NOMO-1 treated with DMSO at 0.1 percent for 48 hours (cell line): ENCODE results near the gene HDLBP.
A peak's percentile ranks its signal among the peaks of the same experiment; 100 is the strongest.
"Not testable (repeated sequence)": the region's sequence is repeated elsewhere in the genome, so short reads cannot be mapped to it uniquely, and the experiment has no call there.

Experiments
- DNase-seq: peaks from one replicate; lab custom pipeline; 2025; ENCODE audit not compliant: unreplicated experiment; lab: John Stamatoyannopoulos, UW

The HDLBP gene

DNA sequence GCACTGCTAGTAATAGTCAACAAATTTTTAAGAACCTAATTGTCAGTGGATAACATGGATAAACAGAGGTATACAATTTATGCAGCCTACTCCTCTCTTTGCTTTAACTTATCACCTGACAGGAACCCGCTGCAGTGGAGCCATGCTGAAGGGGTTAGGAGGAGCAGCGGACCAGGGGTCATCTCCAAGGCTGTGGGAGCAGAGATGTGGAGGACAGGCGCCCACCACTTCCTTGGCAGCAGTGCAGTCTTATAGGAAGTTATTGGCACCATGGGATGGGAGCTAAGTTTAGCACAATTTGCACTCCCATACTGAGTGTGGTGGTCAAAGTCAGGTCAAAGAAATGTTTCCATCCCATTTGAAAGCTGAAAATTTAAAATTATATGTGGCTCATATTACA is 35.6 kb downstream of the HDLBP start:
- DNase-seq: no peak

DNA sequence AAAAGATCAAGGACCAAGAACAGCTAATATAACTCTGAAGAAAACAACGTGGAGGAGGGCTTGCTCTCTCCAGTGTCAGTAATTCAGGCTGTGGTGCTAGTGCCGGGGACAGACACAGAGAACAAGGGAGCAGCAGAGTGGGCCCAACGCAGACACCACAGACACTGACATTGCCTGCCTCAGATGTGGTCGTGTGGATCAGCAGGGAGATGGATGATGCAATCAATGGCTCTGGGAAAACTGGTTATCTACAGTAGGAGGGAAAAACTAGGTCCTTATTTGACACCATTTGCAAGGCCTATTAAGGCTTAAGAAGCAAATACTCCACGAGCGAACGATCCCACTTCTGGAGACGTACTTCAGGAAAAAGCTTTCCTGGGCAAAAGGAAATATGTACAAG is 36.1 kb downstream of the HDLBP start:
- DNase-seq: no peak

DNA sequence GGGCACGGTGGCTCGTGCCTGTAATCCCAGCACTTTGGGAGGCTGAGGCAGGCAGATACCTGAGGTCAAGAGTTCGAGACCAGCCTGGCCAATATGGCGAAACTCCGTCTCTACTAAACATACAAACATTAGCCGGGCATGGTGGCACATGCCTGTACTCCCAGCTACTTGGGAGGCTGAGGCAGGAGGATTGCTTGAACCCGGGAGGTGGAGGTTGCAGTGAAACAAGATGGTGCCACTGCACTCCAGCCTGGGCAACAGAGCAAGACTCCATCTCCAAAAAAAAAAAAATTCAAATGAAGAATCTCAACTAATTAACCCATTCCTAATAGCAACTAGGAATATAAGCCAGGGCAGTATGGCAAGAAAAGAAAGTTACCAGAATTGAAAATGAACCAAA is 37.2 kb downstream of the HDLBP start:
- not testable (repeated sequence) for DNase-seq

DNA sequence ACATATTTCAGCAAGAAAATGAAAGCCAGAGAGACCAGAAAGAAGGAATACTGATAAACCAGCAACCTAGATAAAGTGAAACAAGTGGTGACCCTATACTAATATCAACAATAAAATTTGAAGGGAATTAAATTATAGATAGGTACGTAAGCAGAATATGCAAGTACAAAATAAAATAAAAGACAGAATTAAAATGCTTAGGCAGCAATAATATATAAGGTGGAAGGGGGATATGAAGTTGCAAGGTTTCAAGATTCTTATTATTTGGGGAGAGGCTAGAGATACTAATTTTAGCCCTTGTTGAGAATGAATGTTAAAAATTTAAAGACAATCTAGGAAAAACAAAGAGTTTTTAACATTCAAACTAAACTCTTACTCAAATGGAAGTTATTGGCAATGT is 39.6 kb downstream of the HDLBP start:
- DNase-seq: no peak

DNA sequence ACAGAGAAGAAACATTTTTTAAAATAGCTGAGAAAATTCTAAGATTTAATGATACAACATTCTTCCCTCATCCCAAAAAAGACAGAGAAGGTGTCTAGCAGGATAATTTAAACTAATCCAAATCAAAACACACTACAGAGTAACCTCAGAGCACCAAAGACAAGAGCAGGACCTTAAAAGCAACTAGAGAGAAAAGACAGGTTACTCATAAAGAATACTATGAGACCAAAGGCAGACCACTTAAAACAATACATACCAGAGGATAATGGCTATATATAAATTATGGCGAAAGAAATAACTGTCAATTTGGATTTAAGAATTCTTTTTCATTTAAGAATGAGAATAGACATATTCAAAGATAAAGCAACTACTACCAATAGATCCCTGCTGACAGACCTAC is 40.0 kb downstream of the HDLBP start:
- no peak for DNase-seq

DNA sequence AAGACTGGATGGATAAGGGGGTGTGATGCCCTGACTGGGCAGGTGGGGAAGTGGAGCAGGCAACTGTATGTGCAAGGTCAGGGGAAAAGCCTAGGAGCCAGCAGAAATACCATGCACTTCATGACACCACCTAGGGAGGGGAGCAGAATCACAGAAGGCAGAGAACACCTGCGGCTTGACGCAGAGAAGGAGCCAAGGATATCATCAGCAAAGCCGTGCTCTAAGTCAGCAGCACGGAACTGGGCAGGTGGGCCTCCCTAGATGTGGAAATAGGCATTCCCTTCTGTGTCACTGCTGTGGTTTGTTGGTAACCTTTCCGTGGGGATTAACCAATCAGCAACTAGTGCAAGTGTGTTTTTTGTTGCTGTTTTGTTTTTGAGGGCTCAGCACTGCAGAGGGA is 41.3 kb downstream of the HDLBP start:
- DNase-seq: no peak

DNA sequence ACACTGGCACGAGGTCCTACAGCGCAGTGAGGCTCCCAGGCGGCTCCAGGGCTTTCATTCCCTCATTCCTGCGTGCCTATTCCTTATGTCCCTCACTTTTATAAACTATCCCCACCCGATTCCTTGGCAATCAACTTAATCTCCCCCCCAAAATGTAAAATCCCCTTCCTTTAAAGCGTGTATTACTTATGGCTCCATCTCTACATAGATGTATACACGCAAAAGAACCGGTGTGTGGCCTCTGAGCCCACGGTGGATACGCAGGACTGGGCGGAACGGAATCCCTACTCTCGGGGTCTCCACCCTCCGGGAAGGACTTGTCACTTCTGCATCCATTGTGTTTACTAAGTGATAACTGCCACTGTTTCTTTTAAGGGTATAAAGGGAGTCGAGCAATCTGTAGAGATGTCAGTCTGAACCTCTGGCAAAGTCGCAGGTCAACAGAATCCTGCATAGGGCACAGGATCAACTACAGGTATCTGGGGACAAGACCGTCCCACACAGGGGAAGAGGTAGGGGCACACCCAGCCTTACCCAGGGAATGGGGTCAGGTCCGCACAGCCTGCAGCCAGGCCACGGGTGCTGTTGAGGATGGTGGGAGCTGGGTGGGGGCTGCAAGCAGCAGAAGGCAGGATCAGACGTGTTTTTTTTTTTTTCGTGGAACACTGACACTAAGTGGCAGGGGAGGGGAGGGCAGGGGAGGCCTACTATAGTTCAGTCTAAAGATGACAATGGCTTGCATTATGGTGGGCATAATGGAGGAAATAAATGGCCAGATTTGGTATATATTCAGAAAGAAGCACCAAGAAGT is 42.1 kb downstream of the HDLBP start:
- no peak for DNase-seq

DNA sequence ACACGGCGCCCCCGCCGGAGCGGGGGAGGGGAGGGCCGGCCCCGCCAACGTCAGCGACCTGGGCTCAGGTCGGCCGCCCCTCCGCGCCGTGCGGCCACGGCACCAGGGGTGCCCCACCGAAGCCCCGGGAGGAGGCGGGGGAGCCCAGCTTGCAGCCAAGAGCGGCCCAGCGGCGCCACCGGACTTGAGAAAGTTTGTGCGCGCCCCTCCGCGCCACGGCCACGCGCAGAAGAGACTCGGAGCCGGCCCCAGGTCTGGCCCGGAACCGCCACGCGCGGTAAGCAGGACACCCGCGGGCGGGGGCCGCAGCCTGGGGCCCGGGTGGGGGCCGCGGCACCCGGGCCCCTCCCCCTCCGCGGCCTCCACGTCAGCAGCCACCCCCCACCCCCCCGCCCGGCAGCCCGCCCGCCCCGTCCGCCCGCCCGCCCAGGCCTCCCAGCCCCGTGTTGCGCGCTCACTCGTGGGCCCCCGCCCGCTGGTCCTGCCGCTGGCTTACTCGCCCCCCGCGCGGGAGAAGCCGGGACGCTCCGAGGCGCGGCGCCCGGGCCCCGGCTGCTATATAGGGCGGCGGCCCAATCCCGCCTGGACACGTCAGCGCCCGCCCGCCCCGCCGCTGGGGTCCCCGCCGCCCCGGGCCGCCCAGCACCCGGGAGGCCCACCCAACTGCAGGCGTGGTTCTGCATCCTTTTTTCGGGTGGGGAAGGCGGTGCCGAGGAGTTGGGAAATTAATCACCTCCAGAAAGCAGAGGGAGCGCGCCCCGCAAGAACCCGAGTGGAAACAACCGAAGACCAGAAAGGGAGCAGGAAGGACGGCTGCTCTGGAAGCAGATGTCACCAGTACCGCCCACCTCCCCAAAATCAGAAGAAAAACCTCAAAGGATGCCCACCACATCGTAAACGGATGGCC is 42.9 kb downstream of the HDLBP start:
- peak; percentile 8 for DNase-seq

DNA sequence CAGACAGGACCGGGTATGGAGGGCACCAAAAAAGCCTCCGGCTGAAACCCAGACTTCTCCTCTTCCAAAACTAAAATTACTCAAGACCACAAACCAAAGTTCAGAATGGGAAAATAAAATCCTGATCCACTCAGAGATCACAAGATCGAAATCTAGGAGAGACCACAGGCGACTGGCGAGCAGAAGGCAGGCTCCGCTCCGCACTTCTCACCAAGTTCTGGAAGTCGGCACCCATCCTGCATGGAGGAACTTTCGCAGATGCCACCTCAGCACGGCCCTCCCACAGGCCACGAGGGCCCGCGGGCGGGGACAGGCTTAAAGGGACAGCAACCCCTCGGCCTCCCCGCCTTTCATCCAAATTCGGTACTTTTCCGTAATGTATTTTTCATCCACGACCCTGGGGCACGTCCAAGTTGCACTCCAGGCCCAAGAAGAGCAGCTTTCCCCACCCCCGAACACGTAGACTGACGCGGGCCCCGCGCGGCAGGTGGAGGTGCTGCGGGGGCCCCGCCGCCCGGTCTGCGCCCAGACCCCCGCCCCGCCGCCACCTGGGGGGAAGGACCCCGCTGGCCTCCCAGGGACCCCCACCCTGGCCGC is 43.7 kb downstream of the HDLBP start:
- DNase-seq: peak; percentile 64

DNA sequence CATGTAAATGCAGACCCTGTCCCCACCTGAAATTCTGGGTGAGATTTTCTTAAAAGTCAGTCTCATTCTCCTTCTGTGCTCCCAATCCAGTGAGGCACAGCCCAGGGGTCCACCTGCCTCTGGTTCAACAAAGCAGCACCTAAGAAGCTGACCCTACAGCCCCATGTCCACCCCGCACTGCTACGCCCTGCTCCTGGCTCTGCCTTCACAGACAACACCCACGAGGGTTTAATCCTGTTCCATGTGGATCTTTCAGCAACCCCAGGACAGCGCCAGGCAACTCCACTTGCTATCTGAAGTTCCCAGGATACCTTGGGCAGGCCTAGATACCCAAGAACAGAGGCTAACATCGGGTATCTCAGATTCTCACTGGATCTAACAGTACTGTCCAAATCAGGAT is 44.9 kb downstream of the HDLBP start:
- DNase-seq: no peak

DNA sequence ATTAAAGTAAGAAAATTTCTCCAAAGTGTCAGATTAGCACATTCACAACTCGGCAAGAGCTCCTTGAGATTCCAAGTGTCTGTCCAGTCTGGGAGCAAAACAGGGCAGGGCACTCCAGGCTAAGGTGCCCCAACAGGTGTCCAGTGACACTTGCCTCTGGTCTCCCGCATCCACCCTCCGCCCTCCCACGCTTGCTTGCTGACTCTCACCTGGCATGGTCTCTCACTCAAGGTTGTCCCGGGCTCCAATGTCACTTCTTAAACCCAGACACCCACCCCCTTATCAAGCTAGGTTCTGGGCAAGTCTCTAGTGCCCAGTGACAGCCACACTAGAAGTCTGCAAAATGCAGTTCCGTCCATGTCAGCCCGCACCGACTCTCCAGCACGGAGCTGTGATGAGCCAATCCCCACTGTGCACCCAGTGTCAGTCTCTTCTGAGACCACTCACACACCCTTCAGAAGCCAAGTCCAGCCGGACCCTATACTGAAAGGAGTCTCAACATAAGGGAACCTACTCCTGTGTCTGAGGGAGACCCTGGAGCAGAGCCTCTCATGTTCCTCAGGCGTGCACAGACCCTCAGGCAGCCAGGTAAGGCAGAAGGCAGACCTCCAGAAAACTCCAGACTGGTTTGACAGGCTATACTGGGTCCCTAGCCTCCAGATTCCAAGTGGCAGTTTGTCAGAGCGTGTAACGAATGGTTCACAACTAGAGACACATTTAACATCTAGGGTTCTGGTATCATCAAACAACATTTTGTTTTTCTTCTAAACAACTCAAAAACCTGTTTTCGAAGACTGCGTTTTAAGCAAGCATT is 45.6 kb downstream of the HDLBP start:
- DNase-seq: no peak

DNA sequence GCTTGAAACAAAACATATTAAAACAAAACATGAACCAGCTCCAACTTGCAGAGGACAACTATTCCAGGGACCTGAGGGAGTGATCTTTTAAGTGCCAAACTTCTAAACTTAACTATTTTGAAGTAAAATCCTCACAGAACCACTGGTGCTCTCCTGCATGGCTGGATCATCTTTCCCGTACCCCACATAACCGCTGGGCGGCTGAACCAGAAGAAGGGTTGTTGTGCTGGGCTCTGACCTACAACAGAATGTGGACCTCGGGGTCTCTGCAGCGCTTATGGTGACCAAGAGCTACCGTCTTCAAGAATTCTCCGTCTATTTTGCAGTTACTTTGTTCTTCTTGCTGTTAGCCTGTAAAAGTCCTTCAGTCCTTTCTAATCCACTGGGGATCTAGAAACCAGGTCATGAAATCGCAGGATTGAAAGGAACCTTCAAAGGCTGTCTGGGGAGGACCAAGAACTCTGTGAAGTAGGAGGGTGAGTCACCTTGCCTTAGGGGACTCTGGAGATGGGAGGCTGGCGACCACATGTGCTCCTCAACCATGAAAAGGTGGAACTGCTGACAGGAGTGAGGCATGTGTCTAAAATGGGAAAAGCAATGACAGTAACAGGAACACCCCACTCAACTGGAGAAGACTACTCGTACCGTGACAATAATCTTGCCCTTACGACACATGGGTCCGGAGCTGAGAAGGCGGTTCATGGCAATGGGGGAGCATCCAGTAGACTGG is 46.6 kb downstream of the HDLBP start:
- DNase-seq: no peak

DNA sequence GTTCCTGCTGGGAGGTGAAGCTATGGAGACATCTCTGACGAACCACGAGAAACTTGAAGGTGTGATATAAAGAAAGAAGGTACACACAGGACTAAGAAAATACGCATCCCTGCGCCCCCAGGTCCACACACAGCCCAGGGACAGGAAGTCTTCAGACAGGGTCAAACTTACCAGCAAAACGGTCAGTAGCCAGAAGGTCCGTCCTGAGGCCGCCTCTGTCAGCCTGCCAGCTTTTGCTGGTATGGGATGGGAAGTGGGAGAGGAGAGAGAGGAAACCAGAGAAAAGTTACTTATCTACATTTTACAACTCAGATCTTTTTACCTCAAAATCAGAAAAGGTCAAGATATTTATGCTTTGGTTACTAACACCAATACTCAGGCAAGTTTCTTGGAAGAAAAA is 47.2 kb downstream of the HDLBP start:
- no peak for DNase-seq

DNA sequence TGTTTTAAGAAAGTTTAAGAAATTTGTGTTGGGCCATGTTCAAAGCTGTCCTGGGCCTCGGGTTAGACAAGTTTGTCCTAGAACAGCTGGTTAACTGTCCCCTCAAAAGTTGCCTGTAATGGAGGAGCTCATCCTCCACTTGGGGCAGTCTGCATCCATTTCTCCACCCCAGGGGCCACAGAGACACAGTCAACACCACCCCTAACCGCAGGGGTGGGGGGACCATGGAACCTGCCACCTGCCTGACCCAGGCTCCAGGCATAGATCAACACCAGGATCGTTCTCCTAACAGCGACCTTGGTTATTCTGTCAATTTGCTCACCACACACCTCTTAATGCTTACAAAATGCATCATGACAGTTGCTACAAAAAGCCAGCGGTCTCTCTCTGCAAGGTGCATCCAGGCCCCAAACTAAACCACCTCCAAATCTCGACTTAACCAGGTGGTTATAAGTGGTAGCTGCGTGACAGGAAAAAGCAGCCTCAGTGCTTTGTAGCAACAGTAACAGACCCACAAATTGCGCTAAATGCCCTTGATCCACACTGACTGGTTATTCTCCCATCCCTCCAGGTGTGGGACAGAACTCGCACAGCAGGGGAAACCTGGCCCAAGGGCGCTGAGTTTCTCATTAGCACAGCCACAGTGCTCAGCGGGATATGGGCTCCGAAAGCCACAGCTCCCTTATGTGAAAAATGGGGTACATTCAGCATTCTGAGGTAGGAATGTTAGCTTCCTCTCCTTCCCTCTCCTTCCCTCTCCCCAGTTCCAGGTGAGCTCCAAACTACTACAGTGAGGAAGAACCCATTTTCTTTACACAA is 48.0 kb downstream of the HDLBP start:
- DNase-seq: no peak

DNA sequence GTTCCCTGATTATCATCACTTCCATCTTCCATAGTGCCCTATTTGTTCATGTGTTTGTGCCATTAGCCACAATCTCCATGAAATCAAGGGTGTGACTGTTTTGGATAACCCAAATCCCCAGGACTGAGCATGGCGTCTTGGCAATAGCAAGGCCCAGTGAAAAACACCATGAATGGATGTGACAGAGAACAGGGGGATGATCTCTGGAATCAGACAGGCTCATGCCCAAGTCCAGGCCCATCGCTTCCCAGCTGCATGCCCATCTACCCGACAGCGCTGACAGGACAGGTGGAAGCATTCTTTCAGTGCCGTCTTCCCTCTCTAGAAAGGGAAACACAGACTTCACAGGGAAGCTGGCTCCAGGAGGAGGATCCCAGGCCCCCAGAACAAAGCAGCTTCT is 50.0 kb downstream of the HDLBP start:
- DNase-seq: no peak

DNA sequence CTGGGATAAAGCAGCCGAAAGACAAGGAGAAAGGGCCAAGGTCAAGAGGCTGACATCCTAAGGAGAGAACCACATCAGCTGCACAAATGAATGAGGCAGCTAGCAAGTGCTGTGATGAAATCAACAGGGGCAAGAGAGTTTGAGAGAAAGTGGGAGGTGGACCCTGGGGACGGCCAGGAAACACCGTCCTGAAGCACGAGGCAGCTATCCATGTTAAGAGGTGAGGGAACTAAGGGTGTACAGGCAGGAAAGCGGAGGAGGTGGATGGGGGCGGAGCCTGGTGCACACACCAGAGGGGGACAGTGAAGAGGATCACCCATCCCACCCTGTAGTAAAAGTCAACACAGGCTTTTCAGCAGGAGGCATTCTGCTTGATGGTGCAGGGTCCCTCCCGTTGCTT is 52.4 kb downstream of the HDLBP start:
- DNase-seq: no peak

DNA sequence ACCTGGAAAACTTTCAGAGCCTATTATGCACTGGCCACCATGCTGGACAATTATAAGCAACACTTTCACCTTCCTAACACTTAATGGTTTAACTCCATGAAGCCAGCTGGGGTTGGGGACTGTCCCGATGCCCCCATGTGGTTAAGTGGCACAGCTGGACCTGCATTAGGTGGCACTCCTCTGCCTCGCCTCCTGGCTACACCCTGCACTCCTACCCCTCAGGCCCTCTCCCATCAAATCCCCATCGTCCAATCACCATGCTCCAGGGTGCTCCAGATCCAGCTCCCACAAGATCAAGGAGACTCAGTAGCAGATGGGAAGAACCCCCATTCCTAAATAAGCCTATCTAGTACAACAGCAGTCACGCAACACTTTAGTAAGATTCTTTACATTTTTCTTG is 53.8 kb downstream of the HDLBP start:
- no peak for DNase-seq

DNA sequence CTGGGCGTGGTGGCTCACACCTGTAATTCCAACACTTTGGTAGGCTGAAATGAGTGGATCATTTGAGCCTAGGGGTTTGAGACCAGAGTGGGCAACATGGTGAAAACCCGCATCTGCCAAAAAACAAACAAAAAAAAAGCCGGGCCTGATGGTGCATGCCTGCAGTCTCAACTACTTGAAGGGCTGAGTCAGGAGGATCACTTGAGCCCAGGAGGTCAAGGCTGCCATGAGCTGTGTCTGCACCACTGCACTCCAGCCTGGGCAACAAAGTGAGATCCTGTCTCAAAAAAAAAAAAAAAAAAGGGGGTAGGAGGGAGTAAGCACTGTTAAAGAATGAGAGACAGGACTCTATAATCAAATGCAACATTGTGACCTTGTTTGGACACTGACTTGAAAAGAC is 54.6 kb downstream of the HDLBP start:
- no peak for DNase-seq

DNA sequence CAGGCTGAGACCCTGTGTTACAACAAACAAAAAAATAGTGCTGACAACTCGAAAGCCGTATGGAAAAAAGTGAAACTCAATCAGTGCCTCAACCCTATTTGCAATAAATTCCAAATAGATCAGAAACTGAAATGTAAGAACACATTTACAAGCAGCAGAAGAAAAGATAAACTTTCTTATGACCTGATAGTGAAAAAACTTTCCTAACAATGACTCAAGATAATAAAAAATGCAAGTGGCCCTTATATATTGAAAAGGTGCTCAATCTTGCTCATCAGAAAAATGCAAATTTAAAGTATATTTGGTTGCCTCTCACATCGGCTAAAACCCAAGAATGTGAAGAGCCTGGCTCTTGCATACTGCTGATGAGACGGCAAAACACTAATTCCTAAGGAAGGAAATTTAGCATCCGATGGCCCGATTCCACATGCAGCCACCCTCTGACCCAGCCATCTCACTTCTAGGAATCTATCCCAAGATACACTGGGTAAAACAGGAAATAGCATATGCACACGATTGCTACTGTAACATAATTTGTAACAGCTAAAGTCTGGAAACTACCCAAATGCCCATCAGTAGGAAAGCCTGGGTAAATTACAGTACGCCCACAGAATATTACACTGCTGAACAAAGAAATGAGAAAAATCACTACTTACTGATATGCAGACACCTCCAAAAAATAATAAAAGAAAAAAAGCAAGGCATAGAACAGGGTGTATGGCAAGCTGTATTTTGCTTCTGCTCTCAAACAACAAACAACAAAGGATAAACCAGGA is 56.8 kb downstream of the HDLBP start:
- DNase-seq: no peak
